Kasumi-1 (cell line): ENCODE measurements around the gene PDE6A.
"Not testable (repeated sequence)": the region's sequence is repeated elsewhere in the genome, so short reads cannot be mapped to it uniquely, and the experiment has no call there.

Experiments
- DNase-seq, 2 experiments: peaks; one replicate each; lab custom pipeline; 2025; lab: John Stamatoyannopoulos, UW

The PDE6A gene

GRCh38 chr5:149894237-149894636 is 50.4 kb downstream of the PDE6A start:
- DNase-seq: no peak

- no peak for DNase-seq
Observed at GRCh38 chr5:149893403-149893931, 51.1 kb downstream of the PDE6A start.

GRCh38 chr5:149892594-149892993 is 52.0 kb downstream of the PDE6A start:
- DNase-seq: no peak

GRCh38 chr5:149888280-149888679 is 56.3 kb downstream of the PDE6A start:
- DNase-seq: no peak

- no peak for DNase-seq
Observed at GRCh38 chr5:149887622-149888183, 56.9 kb downstream of the PDE6A start.

GRCh38 chr5:149886692-149887470 is 57.7 kb downstream of the PDE6A start:
- no peak for DNase-seq

- no peak for DNase-seq
Observed at GRCh38 chr5:149886060-149886459, 58.5 kb downstream of the PDE6A start.

GRCh38 chr5:149885513-149885912 is 59.1 kb downstream of the PDE6A start:
- no peak for DNase-seq

- no peak for DNase-seq
Observed at GRCh38 chr5:149883550-149883949, 61.0 kb downstream of the PDE6A start.

- not testable (repeated sequence) for DNase-seq
Observed at GRCh38 chr5:149882633-149883032, 62.0 kb downstream of the PDE6A start.

GRCh38 chr5:149881874-149882273 is 62.7 kb downstream of the PDE6A start:
- no peak for DNase-seq

- no peak for DNase-seq
Observed at GRCh38 chr5:149881069-149881622, 63.4 kb downstream of the PDE6A start.

- DNase-seq: not testable (repeated sequence)
Observed at GRCh38 chr5:149879593-149879992, 65.0 kb downstream of the PDE6A start.

GRCh38 chr5:149878371-149878770 is 66.2 kb downstream of the PDE6A start:
- no peak for DNase-seq

- no peak for DNase-seq
Observed at GRCh38 chr5:149873896-149874295, 70.7 kb downstream of the PDE6A start.

GRCh38 chr5:149872351-149873040 is 72.1 kb downstream of the PDE6A start:
- DNase-seq: no peak

- DNase-seq: no peak
Observed at GRCh38 chr5:149871471-149871870, 73.1 kb downstream of the PDE6A start.

- DNase-seq: no peak
Observed at GRCh38 chr5:149870697-149871096, 73.9 kb downstream of the PDE6A start.

GRCh38 chr5:149870232-149870631 is 74.4 kb downstream of the PDE6A start:
- DNase-seq: no peak

- no peak for DNase-seq
Observed at GRCh38 chr5:149869411-149869821, 75.2 kb downstream of the PDE6A start.

- DNase-seq: no peak
Observed at GRCh38 chr5:149865746-149866145, 78.8 kb downstream of the PDE6A start.

GRCh38 chr5:149863830-149864229 is 80.8 kb downstream of the PDE6A start:
- DNase-seq: peak in 1 of 2 experiments; percentile 2

GRCh38 chr5:149863176-149863575 is 81.4 kb downstream of the PDE6A start:
- DNase-seq: no peak
